ENCODE data around the gene CREG2. TPM values are rescaled to one million over a fixed set of nuclear protein-coding genes. Genes with fewer than 3 reads are reported as not detected.

Gene CREG2
- total RNA-seq, 1 experiment from 2014 or later = 0.21 TPM

DNA sequence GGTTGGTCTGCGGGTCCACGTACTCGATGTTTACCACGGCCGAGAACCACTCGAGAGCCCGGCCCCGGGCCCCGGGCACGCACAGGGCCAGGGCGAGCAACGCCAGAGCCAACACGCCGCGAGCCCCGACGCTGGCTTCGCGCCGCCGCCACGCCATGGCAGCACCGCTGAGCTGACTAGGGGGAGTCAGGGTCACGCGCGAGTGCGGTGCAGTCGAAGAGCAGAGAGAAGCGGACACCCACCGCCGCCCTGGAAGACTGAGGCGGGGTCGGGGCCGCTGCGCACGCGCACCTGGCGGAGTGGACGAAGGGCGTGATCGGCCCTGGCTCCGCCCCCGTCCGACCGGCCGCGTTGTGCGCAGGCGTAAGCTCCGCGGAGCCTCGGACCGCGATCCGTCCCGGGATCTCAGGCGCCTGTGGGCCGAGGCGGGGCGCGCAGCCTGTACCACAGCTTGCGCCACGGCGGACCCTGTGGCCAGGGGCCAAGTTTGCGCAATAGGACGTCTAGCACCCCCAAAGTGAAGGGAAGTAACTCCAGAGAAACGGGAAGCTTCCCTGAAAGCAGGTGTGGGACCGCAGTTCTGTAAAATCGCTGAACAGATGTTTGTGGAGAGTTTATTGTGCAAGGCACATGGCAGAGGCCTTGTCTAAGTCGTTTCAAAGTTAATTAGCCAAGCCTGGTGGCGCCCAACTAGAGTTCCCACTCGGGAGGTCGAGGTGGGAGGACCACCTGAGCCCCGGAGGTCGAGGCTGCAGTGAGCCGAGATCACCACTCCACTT is 78.7 kb downstream of the CREG2 start, which contains the start of gene RNF149:
TSS of gene RNF149 (minus strand) at position 270 of the 779 bp plus-strand sequence. CDS start at position 157, 113 bp downstream.
- H3K4me1 ChIP-seq (ENCODE audit: control insufficient read depth, insufficient read depth, low read length) = peaks cover 17% of the 10 kb centered on the region
- ChIA-PET POLR2A (interaction anchor here (0.6 to 0.7 kb wide), 2 partner anchors 18 to 154 kb away, joined by 4 read pairs; no protein-coding TSS in a partner anchor), CTCF (interaction anchor here (0.6 kb wide), 1 partner anchor 10 kb away, joined by 5 read pairs; no protein-coding TSS in a partner anchor)
- ATAC-seq (peak; percentile 93), DNase-seq (ENCODE audit: low read depth, low spot score) (peak; percentile 36)
- TF ChIP-seq TCF7L2 (IDR thresholded peaks at IDR 0.05; ENCODE audit: low read depth, low read length) (no peak), CTCF (IDR thresholded peaks at IDR 0.05) (no peak), POLR2AphosphoS5 (IDR thresholded peaks at IDR 0.05; ENCODE audit: low read depth, low read length) (peak; percentile 95), SIN3A (IDR thresholded peaks at IDR 0.05; ENCODE audit: borderline replicate concordance, insufficient read depth, low read depth, low read length) (0 out of 2 replicates have a peak, but pooled peaks have one; percentile 45), REST (IDR thresholded peaks at IDR 0.05; ENCODE audit: insufficient read depth in 1 of 2, low read depth in 2 of 2, low read length in 1 of 2) (0 out of 4 replicates have a peak, but pooled peaks of 1 of the 2 experiments have one; percentile 49)
- H3K27ac ChIP-seq (ENCODE audit: low read length) = peak within 1 kb of the TSS; percentile 95
- no peaks in the 10 kb centered on the region; the same call in 1 of the 2 replicates for H3K36me3 ChIP-seq (ENCODE audit: control insufficient read depth, insufficient read depth, low read length)
- peak within 1 kb of the TSS; percentile 86 to 88 for H3K4me3 ChIP-seq (ENCODE audit: low read depth in 2 of 2, low read length in 2 of 2)
- in situ Hi-C loops (cut with HindIII; ENCODE audit: low pct_unique_long_range_greater_than_20kb, low sequenced_read_pairs) (no loop called here), intact Hi-C loops (cut with micrococcal nuclease; ENCODE audit: unreplicated experiment) (no loop called here)
- no peaks in the 10 kb centered on the region for H3K9me3 ChIP-seq (ENCODE audit: control insufficient read depth, insufficient read depth, low read depth, low read length)
- no TSS peak for BruUV-seq (replicated peaks)
- H3K27me3 ChIP-seq (ENCODE audit: control insufficient read depth, insufficient read depth, low read length) = no peaks in the 10 kb centered on the region

GRCh38 chr2:101307950-101308431 is 79.3 kb downstream of the CREG2 start:
- Histone ChIP-seq H3K4me1 (ENCODE audit: control insufficient read depth, insufficient read depth, low read length) (peaks cover 17% of the 10 kb centered on the region), H3K36me3 (ENCODE audit: control insufficient read depth, insufficient read depth, low read length) (no peaks in the 10 kb centered on the region; the same call in 1 of the 2 replicates), H3K27me3 (ENCODE audit: control insufficient read depth, insufficient read depth, low read length) (no peaks in the 10 kb centered on the region), H3K27ac (ENCODE audit: low read length) (peak overlapping the region; percentile 95), H3K9me3 (ENCODE audit: control insufficient read depth, insufficient read depth, low read depth, low read length) (no peaks in the 10 kb centered on the region), H3K4me3 (ENCODE audit: low read depth in 2 of 2, low read length in 2 of 2) (peak overlapping the region; percentile 86 to 88)
- in situ Hi-C loops (cut with HindIII; ENCODE audit: low pct_unique_long_range_greater_than_20kb, low sequenced_read_pairs) (no loop called here), intact Hi-C loops (cut with micrococcal nuclease; ENCODE audit: unreplicated experiment) (no loop called here)
- ATAC-seq (peak; percentile 43), DNase-seq (ENCODE audit: low read depth, low spot score) (no peak)
- ChIA-PET POLR2A (interaction anchor here (0.6 kb wide), 1 partner anchor 17 kb away, joined by 4 read pairs; no protein-coding TSS in a partner anchor), CTCF (no interaction called here)
- TF ChIP-seq TCF7L2 (IDR thresholded peaks at IDR 0.05; ENCODE audit: low read depth, low read length) = no peak
- no peak for TF ChIP-seq CTCF (IDR thresholded peaks at IDR 0.05)
- 0 out of 2 replicates have a peak, but pooled peaks have one; percentile 6 for TF ChIP-seq SIN3A (IDR thresholded peaks at IDR 0.05; ENCODE audit: borderline replicate concordance, insufficient read depth, low read depth, low read length)
- no TSS peak for BruUV-seq (replicated peaks)
